Sciatic nerve (tissue), 2 donors: Measurements from ENCODE around the gene GREM2. TPM values are rescaled to one million over a fixed set of nuclear protein-coding genes. Genes with fewer than 3 reads are reported as not detected.

Experiments used
- ATAC-seq: fragments of 200-7000 bp; cut with Tn5 transposase; one replicate; pipeline ENCODE4 v1.9.1; 2020; ENCODE audit warnings: mild to moderate bottlenecking, moderate library complexity
- DNase-seq: peaks from one replicate; pipeline ENCODE4 v3.0.0-alpha.2; 2020; ENCODE audit warnings: low spot score
- intact Hi-C: fragments of 100-400 bp; cut with DNase I; formaldehyde crosslinking; loops from one replicate; pipeline ENCODE4 v1.14.2; 2022
- total RNA-seq: library from RNA; stranded (reverse); fragmentation: NEBNext Ultra II Directional; extraction: Animal tissue kit (Norgen Biotek cat#: 25700); gene quantifications from one replicate; pipeline ENCODE4 v1.2.1, GENCODE V29; 2021
- donor health status: DM: no; HTN: no; CAD: no.
- donor health status: DM: no; HTN: no; CAD: no.

GREM2 gene
- 1.0 TPM for total RNA-seq

DNA sequence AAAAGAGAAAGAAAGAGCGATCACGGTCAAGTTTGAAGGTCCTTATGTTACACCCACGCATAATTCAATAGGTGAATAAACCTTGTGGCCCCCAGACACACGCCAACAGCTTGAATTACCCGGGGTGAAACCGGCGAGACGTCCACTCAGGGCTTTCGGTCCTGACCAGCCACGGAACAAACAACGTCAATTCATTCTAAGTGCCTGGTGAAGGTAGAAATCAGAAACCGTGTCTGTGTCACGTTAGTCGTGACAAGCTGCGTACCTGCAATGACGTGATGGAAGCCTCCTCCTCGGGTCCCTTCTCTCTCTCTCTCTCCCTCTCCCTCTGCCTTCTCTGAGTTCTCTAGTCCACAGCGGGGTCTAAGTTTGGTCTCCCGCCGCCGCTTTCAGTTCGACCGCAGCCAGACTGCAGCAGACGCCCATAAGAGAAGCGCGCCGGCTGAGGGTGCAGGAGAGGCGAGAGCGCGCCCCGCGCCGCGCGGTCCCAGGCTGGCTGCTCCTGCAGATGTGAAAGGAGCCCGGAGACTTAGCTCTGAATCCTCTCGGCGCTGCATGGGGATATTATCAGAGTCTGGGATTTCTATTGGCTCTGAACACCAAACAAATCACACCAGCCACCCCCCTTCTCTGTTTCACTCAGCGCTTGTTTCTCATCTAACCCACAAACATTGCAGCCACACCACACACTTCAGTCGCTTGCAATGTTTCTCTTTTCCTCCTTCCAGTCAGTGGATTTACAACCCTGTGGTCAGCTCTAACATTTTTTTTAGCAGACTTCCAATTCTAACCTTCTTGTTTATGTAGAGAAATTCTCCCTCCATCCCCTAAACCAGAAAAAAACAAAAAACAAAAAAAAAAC lies at the start of gene GREM2:
Gene GREM2, minus strand, starts transcription at position 537 of the 862 bp plus-strand sequence. CDS start 118,680 bp downstream, outside the sequence.
- ATAC-seq (peak; percentile 89), DNase-seq (peak; percentile 65)
- intact Hi-C loops, result no loop called here

GRCh38 chr1:240658312-240658960 lies 46.5 kb upstream of the GREM2 start:
- DNase-seq (no peak), ATAC-seq (no peak)
- intact Hi-C loops, result no loop called here

GRCh38 chr1:240656531-240656930 lies 44.6 kb upstream of the GREM2 start:
- intact Hi-C loops, result no loop called here
- ATAC-seq (no peak), DNase-seq (no peak)

DNA sequence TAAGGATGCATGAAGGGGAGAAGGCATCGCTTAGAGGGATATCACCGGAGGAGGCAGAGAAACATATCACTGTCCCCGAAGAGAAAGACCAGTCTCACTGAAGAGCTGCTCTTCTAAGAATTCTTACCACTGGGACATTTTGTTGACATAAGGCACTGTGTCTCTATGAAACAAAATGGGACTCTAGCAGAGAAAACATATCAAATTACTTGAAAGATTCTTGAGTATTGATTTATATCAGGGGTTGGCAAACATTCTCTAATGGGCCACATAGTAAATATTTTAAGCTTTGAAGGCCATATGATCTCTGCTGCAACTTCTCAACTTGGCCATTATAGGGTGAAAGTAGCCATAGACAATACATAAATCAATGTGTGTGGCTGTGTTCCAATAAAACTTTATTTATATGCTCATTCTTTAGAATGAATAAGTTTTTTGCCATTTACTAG lies 41.0 kb upstream of the GREM2 start:
- intact Hi-C loops, result no loop called here
- ATAC-seq (no peak), DNase-seq (no peak)

- intact Hi-C loops, result no loop called here
- DNase-seq, result no peak
- ATAC-seq, result no peak
These were observed 40.6 kb upstream of the GREM2 start for GRCh38 chr1:240652549-240652948.

DNA sequence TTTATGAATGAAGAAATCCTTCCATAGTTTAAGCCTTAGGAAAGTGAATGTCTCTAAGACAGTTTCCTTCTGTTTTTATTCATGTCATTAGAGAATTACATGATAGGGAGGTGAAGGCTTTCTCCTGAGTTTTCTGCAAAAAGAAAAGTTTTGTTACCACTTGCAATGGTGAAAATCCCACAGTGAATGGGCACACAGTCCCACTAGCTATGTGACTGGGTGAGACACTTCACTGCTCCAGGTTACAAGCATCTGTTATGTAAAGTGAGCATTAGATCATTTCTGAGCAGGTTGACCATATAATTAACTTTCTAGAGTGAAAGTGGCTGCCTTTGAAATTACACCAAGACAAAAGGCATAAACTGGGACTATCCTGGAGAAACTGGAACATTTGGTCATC lies 38.9 kb upstream of the GREM2 start:
- ATAC-seq (no peak), DNase-seq (no peak)
- intact Hi-C loops, result no loop called here

DNA sequence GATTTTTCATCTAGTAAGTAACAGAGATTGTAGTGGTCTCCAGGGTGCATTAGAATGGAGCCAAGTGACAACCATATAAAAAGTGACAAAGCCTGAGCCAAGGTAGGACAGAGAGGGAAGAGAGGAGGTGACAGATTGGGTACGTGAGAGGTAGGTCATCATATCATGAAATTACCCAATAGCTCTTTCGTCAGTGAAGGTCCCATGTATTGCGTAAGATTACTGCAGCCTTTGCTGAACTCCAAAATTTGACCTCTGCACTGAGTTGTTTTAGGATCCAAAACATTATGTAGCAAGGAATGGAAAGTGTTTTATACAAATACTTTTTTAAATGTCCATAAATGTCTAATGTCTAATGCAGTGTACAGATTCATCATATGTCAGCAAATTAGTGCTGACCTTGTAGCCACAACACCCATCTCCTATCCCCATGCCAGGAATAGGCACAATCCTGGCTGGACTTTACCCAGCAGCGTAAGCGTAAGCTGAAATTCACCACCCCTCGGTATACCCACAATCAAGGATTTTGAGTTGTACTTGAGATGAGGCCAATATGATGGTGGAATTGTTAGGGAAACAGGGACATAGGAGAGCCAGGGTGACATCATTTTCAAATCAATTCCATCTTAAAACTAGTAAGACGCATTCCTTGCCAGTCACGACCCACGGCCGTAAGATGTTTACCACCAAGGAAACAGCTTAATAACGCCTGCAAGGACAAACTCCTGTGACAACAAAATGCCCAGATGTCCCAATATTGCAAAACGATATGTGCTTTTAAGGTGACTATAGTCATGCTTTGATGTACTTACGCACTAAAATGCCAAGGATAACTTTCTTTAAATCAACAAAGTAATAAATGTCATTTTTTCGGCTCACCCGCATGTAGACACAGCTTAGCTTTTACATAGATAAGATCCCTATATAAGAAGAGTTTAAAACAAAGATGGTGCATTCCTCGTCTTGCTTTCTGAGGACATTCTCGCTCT lies 38.1 kb upstream of the GREM2 start:
- DNase-seq, result no peak
- ATAC-seq, result peak; percentile 69
- intact Hi-C loops, result no loop called here

DNA sequence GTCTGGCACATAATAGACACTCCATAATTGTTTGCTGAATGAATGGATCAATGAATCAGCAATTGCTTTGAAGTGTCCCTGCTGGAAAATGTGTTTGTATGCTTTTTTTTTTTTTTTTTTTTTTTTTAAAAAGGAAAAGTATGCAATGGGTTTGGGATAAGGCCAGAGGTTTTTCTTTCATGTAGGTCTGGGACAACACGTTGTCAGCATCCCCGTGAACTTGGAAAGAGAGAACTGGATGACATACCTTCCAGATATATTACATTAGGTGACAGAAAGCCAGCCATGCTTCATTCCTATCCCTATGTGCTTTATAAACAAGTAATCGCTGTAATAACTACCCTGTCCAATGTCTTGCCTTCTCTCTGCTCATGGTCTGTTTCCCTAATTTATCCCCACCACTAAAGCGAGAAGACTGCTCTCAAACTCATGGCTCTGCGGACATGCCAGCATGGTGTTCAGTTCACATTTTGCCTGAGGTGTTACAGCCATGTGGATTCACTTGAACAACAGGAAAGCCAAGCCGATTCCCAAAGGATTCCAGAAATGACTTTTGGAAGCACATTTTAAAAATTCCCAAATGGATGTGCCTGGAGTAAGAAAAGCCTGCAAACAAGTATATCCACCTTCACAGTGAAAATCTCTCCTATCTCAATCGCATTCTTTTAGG lies 34.8 kb upstream of the GREM2 start:
- ATAC-seq (no peak), DNase-seq (no peak)
- intact Hi-C loops, result no loop called here

DNA sequence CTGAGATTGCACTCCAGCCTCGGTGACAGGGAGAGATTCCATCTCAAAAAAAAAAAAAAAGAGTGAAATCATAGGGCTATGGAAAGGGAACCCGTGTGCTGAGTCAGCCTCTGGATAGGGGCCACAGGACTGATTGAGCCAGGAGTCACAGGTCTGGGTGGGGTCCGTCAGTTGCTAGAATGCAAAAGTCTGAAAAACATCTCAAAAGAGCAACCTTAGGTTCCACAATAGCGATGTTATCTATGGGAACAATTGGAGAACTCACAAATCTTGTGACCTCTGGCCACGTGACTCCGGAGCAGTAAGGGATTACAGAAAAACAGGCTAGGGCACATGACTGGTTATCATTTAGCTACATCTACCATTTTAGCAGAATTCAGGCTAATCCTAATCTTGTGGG lies 32.8 kb upstream of the GREM2 start:
- ATAC-seq, result no peak
- intact Hi-C loops, result no loop called here
- no peak for DNase-seq

GRCh38 chr1:240635466-240636256 lies 23.7 kb upstream of the GREM2 start:
- DNase-seq (no peak), ATAC-seq (no peak)
- intact Hi-C loops, result no loop called here

DNA sequence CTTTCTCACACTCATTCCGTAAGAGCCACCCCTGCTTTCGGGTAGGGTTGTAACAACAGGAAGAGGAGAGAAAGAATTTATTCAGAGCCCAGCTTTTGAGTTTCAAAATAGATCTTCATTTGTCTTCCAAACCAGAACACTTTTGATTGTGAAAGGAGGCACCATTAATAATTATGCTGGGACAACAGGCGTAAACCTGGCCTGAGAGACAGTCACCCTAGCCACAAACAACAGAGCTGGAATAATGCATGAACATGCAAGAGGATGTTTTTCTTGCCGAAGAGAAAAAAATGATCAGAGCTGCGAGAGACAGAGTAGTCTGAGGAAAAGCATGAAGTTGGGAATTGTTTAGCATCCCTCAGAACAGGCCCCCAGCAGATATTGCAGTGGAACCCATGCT lies 18.5 kb upstream of the GREM2 start:
- DNase-seq (no peak), ATAC-seq (no peak)
- intact Hi-C loops, result no loop called here

DNA sequence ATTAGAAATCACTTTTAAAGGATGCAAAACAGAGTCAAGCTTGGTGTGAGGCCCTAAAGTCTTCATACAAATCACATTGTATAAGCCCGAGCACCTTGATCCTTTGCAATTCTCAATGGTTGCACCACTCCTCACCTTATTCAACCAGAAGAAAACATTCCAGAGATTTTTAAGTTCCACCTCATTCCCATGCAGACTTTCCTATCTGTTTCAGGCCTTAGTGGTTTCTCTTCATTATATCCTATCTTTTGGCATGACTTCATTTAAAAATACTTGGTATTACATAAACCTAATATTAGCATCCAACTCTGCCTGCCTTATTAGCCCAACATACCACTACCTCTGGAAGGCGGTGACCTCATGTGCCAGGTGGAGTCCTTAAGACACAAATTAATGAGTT lies 9.3 kb upstream of the GREM2 start:
- intact Hi-C loops, result no loop called here
- no peak for DNase-seq
- ATAC-seq, result no peak

DNA sequence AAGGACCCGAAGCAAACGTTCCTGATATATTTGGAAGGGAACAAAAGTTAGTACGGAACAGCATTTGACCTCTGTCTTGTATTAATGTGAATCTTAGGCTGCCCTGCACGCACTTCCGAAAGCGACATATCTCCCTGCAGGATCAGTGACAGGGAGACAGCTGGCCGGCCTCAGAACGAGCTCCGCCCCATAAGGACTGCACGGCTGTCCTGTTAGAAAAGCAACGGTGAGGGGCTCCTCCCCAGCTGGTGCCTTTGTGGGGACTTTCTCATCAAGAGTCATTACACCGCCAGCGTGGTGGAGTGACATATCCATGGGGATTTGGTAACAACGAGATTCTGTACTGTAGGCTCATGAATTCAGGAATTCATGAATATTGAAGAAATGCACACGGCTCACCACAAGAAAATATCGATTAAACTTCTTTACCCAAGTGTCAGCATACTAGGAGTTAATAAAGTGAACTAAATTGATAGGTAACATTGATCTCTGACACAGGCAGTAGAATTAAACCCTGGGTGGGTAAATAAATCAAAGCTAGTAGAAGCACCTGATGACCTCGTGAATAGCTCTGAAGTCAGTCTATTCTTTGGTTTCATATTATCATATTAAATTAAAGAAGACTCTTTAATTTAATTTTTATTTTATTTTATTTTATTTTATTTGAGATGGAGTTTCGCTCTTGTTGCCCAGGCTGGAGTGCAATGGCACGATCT lies 8.1 kb upstream of the GREM2 start:
- DNase-seq (no peak), ATAC-seq (no peak)
- intact Hi-C loops, result no loop called here

DNA sequence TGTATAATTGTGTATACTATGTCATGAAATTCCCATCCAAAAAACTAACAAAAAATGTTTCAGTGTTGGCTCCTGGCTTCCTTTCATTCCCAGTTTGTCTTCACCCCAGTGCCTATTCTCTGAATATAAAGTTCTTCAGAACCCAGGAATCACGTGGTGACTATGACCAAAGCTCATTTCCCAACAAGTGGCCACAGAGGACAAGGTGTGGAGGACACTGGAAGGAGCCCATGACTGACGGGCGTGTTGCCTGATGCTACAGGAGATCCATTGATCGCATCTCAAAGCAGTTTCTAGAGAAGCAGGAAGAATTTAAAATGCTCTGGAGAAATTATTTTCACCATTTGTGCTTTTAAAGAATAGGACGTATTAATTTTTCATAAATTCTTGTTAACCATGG lies 7.4 kb upstream of the GREM2 start:
- intact Hi-C loops, result no loop called here
- ATAC-seq (peak; percentile 41), DNase-seq (no peak)

DNA sequence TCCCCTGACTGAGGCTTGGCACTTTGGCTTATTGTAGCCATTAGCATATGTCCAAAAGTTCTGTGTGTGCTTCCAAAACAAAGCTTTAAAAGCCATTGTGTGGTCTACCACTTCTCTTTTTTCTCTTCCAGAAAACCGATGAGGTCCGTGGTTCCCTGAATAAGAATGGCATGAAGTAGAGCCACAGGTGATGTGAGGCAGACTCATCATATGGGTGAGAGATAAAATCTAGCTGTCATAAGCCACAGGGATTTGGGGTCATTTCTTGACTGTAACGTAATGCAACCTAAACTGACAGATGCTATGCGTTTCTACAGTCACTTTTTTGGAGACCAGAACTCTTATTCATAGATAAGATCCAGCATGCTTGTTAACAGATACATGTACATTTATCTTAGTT lies 7.0 kb upstream of the GREM2 start:
- ATAC-seq, result no peak
- intact Hi-C loops, result no loop called here
- DNase-seq, result no peak

GRCh38 chr1:240616018-240616417 lies 4.1 kb upstream of the GREM2 start:
- intact Hi-C loops, result no loop called here
- DNase-seq (no peak), ATAC-seq (no peak)

- intact Hi-C loops, result no loop called here
- DNase-seq (no peak), ATAC-seq (no peak)
These were observed 1.6 kb upstream of the GREM2 start for GRCh38 chr1:240613356-240614142.
